ENCODE data around the gene AFAP1L1. TPM values are rescaled to one million over a fixed set of nuclear protein-coding genes. Genes with fewer than 3 reads are reported as not detected.

Gene AFAP1L1
- total and polyA plus RNA-seq, 2 of the 13 experiments (the other 11 are each of a cell fraction or from before 2014, with no cell fraction given) = 0.38 to 1.0 TPM

- TF ChIP-seq ZGPAT (CRISPR knock-in tag; IDR thresholded peaks at IDR 0.05) (peak; percentile 46; the same call in 1 of the 2 replicates), SP1 (IDR thresholded peaks at IDR 0.05) (no peak), SP1 (CRISPR knock-in tag; IDR thresholded peaks at IDR 0.05) (peak; percentile 43; the same call in 1 of the 2 replicates), CEBPG (CRISPR knock-in tag; IDR thresholded peaks at IDR 0.05) (peak; percentile 46), KLF16 (CRISPR knock-in tag; IDR thresholded peaks at IDR 0.05) (peak in 1 of 2 experiments; percentile 68; a peak in 1 of 4 replicates), ATF6 (CRISPR knock-in tag; conservative IDR thresholded peaks at IDR 0.05) (0 out of 2 replicates have a peak, but pooled peaks have one; percentile 41), ZBTB25 (CRISPR knock-in tag; IDR thresholded peaks at IDR 0.05) (no peak), GABPA (IDR thresholded peaks at IDR 0.05; ENCODE audit: low read depth, low read length) (no peak), GABPA (CRISPR knock-in tag; IDR thresholded peaks at IDR 0.05; ENCODE audit: low read depth) (peak; percentile 46; the same call in 1 of the 2 replicates), ZBTB20 (CRISPR knock-in tag; IDR thresholded peaks at IDR 0.05; ENCODE audit: borderline replicate concordance, low read depth) (no peak), NFYC (CRISPR knock-in tag; IDR thresholded peaks at IDR 0.05) (0 out of 2 replicates have a peak, but pooled peaks have one; percentile 24), SMYD3 (CRISPR knock-in tag; IDR thresholded peaks at IDR 0.05) (no peak), MATR3 (CRISPR knock-in tag; IDR thresholded peaks at IDR 0.05) (no peak), ZFP36L1 (CRISPR knock-in tag; IDR thresholded peaks at IDR 0.05) (peak; percentile 69; the same call in 1 of the 2 replicates), ZNF280B (CRISPR knock-in tag; IDR thresholded peaks at IDR 0.05; ENCODE audit: borderline replicate concordance) (0 out of 2 replicates have a peak, but pooled peaks have one; percentile 17), ZFYVE20 (CRISPR knock-in tag; IDR thresholded peaks at IDR 0.05; ENCODE audit: borderline replicate concordance, low read depth) (no peak), LCORL (IDR thresholded peaks at IDR 0.05) (no peak), LCORL (CRISPR knock-in tag; IDR thresholded peaks at IDR 0.05) (peak; percentile 81), ZSCAN5A (CRISPR knock-in tag; IDR thresholded peaks at IDR 0.05; ENCODE audit: borderline replicate concordance) (no peak), SKI (IDR thresholded peaks at IDR 0.05; ENCODE audit: partially characterized antibody) (peak; percentile 35), ZSCAN21 (CRISPR knock-in tag; IDR thresholded peaks at IDR 0.05; ENCODE audit: borderline replicate concordance) (peak; percentile 21; the same call in 1 of the 2 replicates), CBFB (CRISPR knock-in tag; IDR thresholded peaks at IDR 0.05) (no peak)
These were observed 95.8 kb downstream of the AFAP1L1 start (continued) for GRCh38 chr5:149367249-149367971.

All from HepG2 (cell line).